Left cardiac atrium (tissue), 4 donors: ENCODE results near the gene GPR183. TPM values are rescaled to one million over a fixed set of nuclear protein-coding genes. Genes with fewer than 3 reads are reported as not detected.

Experiments
- ATAC-seq, 2 donors: fragments of 200-7000 bp; cut with Tn5 transposase; one replicate each; pipeline ENCODE4 v1.9.1; 2020; ENCODE audit warnings: mild to moderate bottlenecking in 2 of 2, moderate library complexity in 2 of 2
- DNase-seq: peaks from one replicate; pipeline ENCODE4 v3.0.0-alpha.2; 2020
- intact Hi-C, 2 donors: fragments of 100-400 bp; cut with DNase I; formaldehyde crosslinking; loops; one replicate each; pipeline versions ENCODE4 v1.14.1 to v1.15.1; 2022 to 2023
- total RNA-seq, 2 donors: library from RNA; stranded (reverse); fragmentation: NEBNext Ultra II Directional; extraction: Animal tissue kit (Norgen Biotek cat#: 25700); gene quantifications; one replicate each; pipeline ENCODE4 v1.2.1, GENCODE V29; 2021
- donor health status: DM: no; HTN: yes; CAD: no.
- donor health status: DM: no; HTN: yes; CAD: no; lungs with severe emphysema.
- donor health status: DM: yes; HTN: yes; CAD: no.
- donor health status: Dilated cardiomyopathy.

The GPR183 gene
- total RNA-seq, 2 donors from 2014 or later = 6.0 to 14.8 TPM

GRCh38 chr13:99314640-99315176 lies 7.5 kb upstream of the GPR183 start:
- ATAC-seq (no peak), DNase-seq (no peak)
- intact Hi-C loops = no loop called here

GRCh38 chr13:99313941-99314340 lies 6.7 kb upstream of the GPR183 start:
- no peak for ATAC-seq
- intact Hi-C loops = no loop called here
- DNase-seq = no peak

DNA sequence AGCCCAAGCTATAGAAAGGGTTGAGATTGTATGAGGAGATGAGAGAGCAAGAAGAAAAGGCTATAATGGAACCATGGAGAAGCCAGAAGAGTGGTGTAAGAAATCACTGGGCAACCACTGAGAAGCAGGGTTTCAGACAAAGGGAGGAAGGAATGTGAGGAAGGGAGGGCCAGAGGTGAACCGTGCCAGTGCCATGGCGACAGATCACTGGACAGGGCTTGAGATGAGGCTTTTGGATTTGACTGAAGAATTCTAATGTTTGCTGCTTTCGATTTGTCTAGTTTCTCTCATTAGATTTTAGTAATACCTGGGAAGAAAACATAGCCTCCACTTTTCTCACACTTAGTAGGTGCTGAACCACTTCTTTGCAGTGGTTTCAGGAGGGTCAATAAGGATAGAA lies 6.3 kb upstream of the GPR183 start:
- intact Hi-C loops = no loop called here
- DNase-seq = no peak
- peak in 1 of 2 donors; percentile 34 for ATAC-seq

DNA sequence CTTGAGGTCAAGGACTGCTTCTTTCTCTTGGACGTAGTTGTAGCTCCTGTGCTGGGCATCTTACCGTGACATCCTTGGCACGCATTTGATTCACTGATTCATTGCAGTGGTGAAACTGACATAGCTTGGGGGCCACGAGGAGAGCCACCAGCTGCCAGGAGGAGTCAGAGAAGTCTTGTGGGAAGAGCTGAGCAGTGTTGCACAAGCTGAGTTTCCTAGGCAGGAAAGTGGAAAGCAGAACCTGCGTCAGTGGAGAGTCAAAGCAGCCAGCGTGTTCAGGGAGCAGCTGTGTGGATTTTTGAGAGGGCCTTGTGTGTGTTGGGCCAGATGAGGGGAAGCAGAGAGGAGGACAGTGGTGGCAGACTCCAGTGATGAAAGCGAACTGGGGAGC lies 5.3 kb upstream of the GPR183 start:
- intact Hi-C loops = no loop called here
- DNase-seq (peak; percentile 62), ATAC-seq (peak; percentile 77 to 79)

GRCh38 chr13:99311748-99312492 lies 4.7 kb upstream of the GPR183 start:
- no peak for ATAC-seq
- DNase-seq = no peak
- intact Hi-C loops = no loop called here

- no peak for ATAC-seq
- intact Hi-C loops = no loop called here
Observed at GRCh38 chr13:99311137-99311536, 3.9 kb upstream of the GPR183 start.

GRCh38 chr13:99310382-99311031 lies 3.3 kb upstream of the GPR183 start:
- intact Hi-C loops = no loop called here
- ATAC-seq (no peak), DNase-seq (no peak)

More at GRCh38 chr13:99311137-99311536, 3.9 kb upstream of the GPR183 start:
- no peak for DNase-seq

DNA sequence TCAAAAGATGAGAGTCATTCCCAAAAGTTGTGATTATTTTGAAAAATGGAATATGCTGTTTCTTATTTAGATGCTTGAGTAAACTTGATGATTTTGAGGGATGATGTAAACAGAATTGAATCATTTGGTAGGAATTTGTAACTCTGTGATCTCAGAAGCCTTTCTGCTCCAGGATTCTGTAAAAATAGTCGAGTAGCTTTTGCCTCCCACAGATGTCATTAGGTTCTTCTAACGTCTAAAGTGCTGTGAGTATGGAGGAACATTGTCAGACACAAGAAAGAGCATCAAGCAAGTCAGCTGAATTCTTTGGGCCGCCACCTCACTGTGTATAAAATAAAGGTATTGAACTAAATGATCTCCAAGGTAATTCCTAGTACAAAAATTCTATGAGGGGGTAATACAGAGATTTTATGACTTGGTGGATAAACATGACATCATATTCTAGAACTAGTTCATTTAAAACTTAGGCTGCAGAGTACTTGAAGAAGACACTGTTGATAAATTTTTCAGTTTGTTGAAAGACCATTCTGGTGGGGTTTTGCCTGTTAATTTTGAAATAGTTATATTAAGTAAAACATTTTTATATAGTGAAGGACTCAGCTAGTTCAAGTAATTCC lies 1.4 kb upstream of the GPR183 start:
- intact Hi-C loops = no loop called here
- DNase-seq (no peak), ATAC-seq (no peak)

GRCh38 chr13:99307648-99308339 lies 595 bp upstream of the GPR183 start:
- intact Hi-C loops = no loop called here
- peak; percentile 35 for DNase-seq
- ATAC-seq = peak; percentile 41 to 82

DNA sequence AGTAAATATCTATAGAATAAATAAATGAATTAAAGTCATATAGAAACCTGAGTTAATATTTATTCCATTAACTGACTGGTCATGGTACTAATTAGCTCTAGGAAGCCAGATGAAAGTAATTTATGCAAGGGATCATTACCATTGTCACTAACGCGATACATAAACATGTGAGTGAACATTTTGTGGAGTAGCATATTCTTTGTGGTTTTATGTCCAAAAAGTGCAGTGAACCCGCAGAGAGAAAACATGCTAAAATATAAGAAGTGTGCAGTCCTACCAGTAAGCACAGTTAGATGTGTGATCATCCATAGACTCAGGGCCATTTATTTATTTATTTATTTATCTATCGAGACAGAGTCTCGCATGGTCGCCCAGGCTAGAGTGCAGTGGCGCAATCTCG lies 1.6 kb downstream of the GPR183 start:
- DNase-seq (no peak), ATAC-seq (no peak)
- intact Hi-C loops = no loop called here

DNA sequence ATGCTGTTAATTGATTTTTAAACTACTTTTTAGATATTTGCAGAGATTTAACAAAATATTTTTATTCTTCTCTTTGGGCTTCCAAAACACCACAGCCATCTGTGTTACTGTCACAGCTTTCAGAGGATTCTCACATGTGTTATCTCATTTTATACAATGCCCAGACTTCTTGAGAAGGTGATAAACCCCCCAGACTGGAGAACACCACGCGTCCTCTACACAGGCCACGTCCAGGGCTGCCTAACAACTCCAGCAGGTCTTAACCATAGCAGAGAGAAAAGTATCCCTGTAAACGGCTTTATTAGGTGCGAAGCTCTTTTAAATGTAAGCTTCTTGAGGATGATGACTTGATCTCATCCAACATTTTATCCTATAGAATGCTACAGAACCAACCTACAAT lies 2.0 kb downstream of the GPR183 start:
- ATAC-seq (no peak), DNase-seq (no peak)
- intact Hi-C loops = no loop called here

- intact Hi-C loops = no loop called here
- no peak for ATAC-seq
- DNase-seq = no peak
Observed at GRCh38 chr13:99304541-99304940, 2.7 kb downstream of the GPR183 start.

DNA sequence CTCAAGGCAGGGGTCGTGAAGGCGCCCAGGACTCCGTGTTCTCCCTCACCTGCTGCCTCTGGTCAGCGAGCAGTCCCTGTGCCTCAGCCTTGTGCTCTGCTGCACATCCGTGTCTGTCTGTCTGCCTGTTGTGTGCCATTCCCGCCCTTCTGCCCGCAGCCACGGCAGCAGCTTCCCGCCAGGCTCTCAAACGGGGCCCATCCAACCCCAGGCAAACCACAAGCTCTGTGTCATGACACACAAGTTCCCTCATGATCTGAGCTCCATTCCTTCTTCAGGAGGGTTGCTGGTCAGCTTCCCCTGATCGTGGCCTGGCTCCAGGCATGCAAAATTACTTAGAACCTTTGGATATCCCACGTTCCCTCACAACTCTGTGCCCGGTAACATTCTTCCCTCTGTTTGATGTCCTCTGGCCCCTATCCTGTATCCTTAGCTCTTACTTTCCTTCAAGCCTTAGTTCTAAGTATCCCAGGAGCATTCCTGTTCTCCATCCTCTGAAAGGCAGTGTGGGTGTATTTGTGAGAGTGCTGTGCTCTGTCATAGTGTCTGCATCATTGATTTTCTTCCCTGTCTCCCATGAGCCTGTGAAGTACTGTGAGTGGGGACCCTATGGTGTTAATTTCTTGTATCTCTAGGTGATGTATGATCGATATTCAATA lies 3.2 kb downstream of the GPR183 start:
- intact Hi-C loops = no loop called here
- peak in 1 of 2 donors; percentile 31 for ATAC-seq
- DNase-seq = peak; percentile 26

DNA sequence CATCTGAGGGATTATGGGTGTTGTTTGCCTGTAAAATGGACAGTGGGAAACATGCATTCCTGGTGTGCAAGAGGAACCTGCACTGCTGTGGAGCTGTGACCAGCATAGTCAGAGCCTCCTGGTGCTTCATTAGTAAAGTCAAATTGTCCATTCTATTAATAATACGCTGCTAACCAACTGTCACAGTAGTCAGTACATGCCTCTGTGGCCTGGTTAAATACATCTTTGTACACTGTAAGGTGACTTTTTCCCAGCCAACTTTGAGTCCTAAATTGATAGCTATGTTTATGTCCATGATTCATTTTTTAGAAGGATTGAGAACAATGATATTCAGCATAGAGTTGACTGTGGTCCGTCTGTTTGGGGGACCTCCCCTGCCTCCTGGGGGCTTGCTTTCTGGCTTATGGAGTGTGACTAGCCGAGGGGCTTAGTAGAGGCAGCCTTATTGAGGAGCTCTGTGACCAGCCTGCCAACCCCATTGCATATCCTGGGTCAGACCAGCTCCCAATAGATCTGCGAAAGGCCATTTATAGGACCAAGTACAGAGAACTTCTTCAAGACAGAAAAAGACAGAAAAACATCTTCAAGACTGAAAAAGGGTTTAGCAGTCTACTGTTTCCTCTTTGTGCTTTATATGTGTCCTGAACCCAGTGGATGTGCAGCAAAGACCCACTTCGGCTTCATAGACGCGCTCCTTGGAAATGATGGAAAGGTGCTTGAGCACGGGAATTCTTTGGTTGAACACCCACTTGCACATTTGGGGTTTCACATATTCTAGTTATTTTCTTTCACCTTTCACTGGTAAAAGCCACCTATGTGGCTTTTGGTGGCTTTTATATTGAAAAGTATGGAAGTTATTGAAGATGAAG lies 4.3 kb downstream of the GPR183 start:
- no peak for ATAC-seq
- intact Hi-C loops = no loop called here
- DNase-seq = no peak

GRCh38 chr13:99301913-99302636 lies 5.1 kb downstream of the GPR183 start:
- ATAC-seq (no peak), DNase-seq (no peak)
- intact Hi-C loops = no loop called here

GRCh38 chr13:99301056-99301838 lies 6.0 kb downstream of the GPR183 start:
- intact Hi-C loops = no loop called here
- ATAC-seq (no peak), DNase-seq (no peak)

- no peak for ATAC-seq
- intact Hi-C loops = no loop called here
- no peak for DNase-seq
Observed at GRCh38 chr13:99299920-99300341, 7.3 kb downstream of the GPR183 start.
